HCT116 (cell line): ENCODE measurements around the gene DPP10. TPM values are rescaled to one million over a fixed set of nuclear protein-coding genes. Genes with fewer than 3 reads are reported as not detected.

ENCODE experiments used
- ATAC-seq: fragments of 200-7000 bp; cut with Tn5 transposase; 2 replicates; pipeline ENCODE4 v1.9.1; 2020; ENCODE audit warnings: mild to moderate bottlenecking, moderate library complexity
- BruUV-seq: library from RNA; stranded (reverse); fragments of 400-500 nt; replicated peaks from 2 replicates; lab custom pipeline; 2021; lab: Mats Ljungman, UMichigan
- CTCF ChIA-PET: fragments of 300-600 bp; sonication (Branson Sonifier 250); formaldehyde crosslinking; loops from one replicate; lab custom pipeline; 2021; ENCODE audit warnings: antibody characterized with exemption; lab: Charles Lee
- POLR2A ChIA-PET: fragments of 300-600, 350-600 bp; sonication (Branson Sonifier 250); formaldehyde crosslinking; loops from one replicate; lab custom pipeline; 2021; ENCODE audit warnings: antibody characterized with exemption; lab: Charles Lee
- RAD21 ChIA-PET, 2 experiments: fragments of 300-600 bp; sonication (Branson Sonifier 250); formaldehyde crosslinking; loops; one replicate each; lab custom pipeline; 2023; ENCODE audit warnings: low total read pairs in 2 of 2; ENCODE audit not compliant: uncharacterized antibody in 2 of 2, unreplicated experiment in 2 of 2, low non-redundant PET in 1 of 2; lab: Charles Lee
- DNase-seq: peaks from one replicate; pipeline ENCODE4 v3.0.0-alpha.2; 2010; ENCODE audit warnings: low read depth, low spot score
- H2AFZ ChIP-seq: fragments of 200-600 bp; shearing (Covaris generic), sonication (generic); 2 replicates; pipeline ENCODE4 v1.6.1; 2017; ENCODE audit warnings: low read depth, mixed run types, mixed read lengths, antibody characterized with exemption, low read length; ENCODE audit not compliant: poor library complexity, severe bottlenecking
- H3K27ac ChIP-seq: 2 replicates; pipeline ENCODE4 v1.5.1; 2012; ENCODE audit warnings: low read depth, low read length
- H3K27me3 ChIP-seq: fragments of 200-600 bp; sonication (generic); 2 replicates; pipeline ENCODE4 v1.6.1; 2016; ENCODE audit warnings: mixed run types, low read length, mixed read lengths; ENCODE audit not compliant: insufficient read depth
- H3K36me3 ChIP-seq, 2 experiments: fragments of 200-500 bp in 1 of 2; fragments of 200-600 bp in 1 of 2; sonication (Bioruptor generic) in 1 of 2; sonication (generic) in 1 of 2; 2 replicates each; pipeline versions ENCODE4 v1.5.1 to v1.6.1; 2014 to 2016; ENCODE audit warnings: low read length in 2 of 2, inconsistent platforms in 1 of 2, mixed read lengths in 1 of 2, mixed run types in 1 of 2; ENCODE audit not compliant: insufficient read depth in 2 of 2, control insufficient read depth in 1 of 2
- H3K4me1 ChIP-seq, 2 experiments: fragments of 200-600 bp in 1 of 2; sonication (generic) in 1 of 2; 2 replicates each; pipeline versions ENCODE4 v1.5.1 to v1.6.1; 2012 to 2017; ENCODE audit warnings: low read length in 2 of 2, inconsistent platforms in 1 of 2, mild to moderate bottlenecking in 1 of 2, mixed read lengths in 1 of 2, mixed run types in 1 of 2, moderate library complexity in 1 of 2; ENCODE audit not compliant: insufficient read depth in 2 of 2, control insufficient read depth in 1 of 2
- H3K4me2 ChIP-seq: fragments of 200-600 bp; sonication (generic); 2 replicates; pipeline ENCODE4 v1.6.1; 2017; ENCODE audit warnings: mixed run types, low read length, mixed read lengths
- H3K4me3 ChIP-seq, 2 experiments: fragments of 200-600 bp in 1 of 2; sonication (generic) in 1 of 2; replicated peaks in 1 of 2; 2 replicates each; pipeline ENCODE4 v1.5.1; 2011 to 2016; ENCODE audit warnings: low read length in 2 of 2, control low read depth in 1 of 2, low read depth in 1 of 2, mild to moderate bottlenecking in 1 of 2, mixed read lengths in 1 of 2, mixed run types in 1 of 2
- H3K79me2 ChIP-seq: fragments of 200-600 bp; sonication (generic); 2 replicates; pipeline ENCODE4 v1.6.1; 2017; ENCODE audit warnings: mild to moderate bottlenecking, mixed run types, low read length, moderate library complexity, mixed read lengths; ENCODE audit not compliant: insufficient read depth
- H3K9ac ChIP-seq: fragments of 200-600 bp; sonication (generic); 2 replicates; pipeline ENCODE4 v1.6.1; 2016; ENCODE audit warnings: low read length, mixed read lengths
- H3K9me2 ChIP-seq: fragments of 200-600 bp; sonication (generic), shearing (Covaris generic); 2 replicates; pipeline ENCODE4 v1.6.1; 2017; ENCODE audit warnings: mixed run types, mild to moderate bottlenecking, moderate library complexity; ENCODE audit not compliant: insufficient read depth
- H3K9me3 ChIP-seq, 2 experiments: fragments of 200-500 bp in 1 of 2; fragments of 200-600 bp in 1 of 2; sonication (Bioruptor generic) in 1 of 2; sonication (generic) in 1 of 2; 2 replicates each; pipeline ENCODE4 v1.6.1; 2014 to 2017; ENCODE audit warnings: low read length in 2 of 2, mixed read lengths in 2 of 2, inconsistent platforms in 1 of 2, low read depth in 1 of 2, mild to moderate bottlenecking in 1 of 2, mixed run types in 1 of 2, moderate library complexity in 1 of 2; ENCODE audit not compliant: control insufficient read depth in 1 of 2, insufficient read depth in 1 of 2
- H4K20me1 ChIP-seq: fragments of 200-600 bp; sonication (generic), shearing (Covaris generic); 2 replicates; pipeline ENCODE4 v1.6.1; 2017; ENCODE audit warnings: mixed run types, mild to moderate bottlenecking, moderate library complexity; ENCODE audit not compliant: insufficient read depth
- EGR1 ChIP-seq: IDR thresholded peaks from 2 replicates; pipeline ENCODE4 v1.6.1; 2012; ENCODE audit warnings: low read depth
- ELF1 ChIP-seq: IDR thresholded peaks from 2 replicates; pipeline ENCODE4 v1.6.1; 2012; ENCODE audit warnings: low read depth, borderline replicate concordance
- FOSL1 ChIP-seq: IDR thresholded peaks from 2 replicates; pipeline ENCODE4 v1.6.1; 2012; ENCODE audit warnings: low read depth
- JUND ChIP-seq: IDR thresholded peaks from 2 replicates; pipeline ENCODE4 v1.6.1; 2012
- MAX ChIP-seq: IDR thresholded peaks from 2 replicates; pipeline ENCODE4 v1.6.1; 2012
- POLR2A ChIP-seq: IDR thresholded peaks from 2 replicates; pipeline ENCODE4 v1.7.0; 2011; ENCODE audit warnings: borderline replicate concordance; ENCODE audit not compliant: insufficient read depth, insufficient read length; ENCODE audit errors: extremely low read depth
- POLR2AphosphoS5 ChIP-seq: IDR thresholded peaks from 2 replicates; pipeline ENCODE4 v1.6.1; 2011; ENCODE audit warnings: mild to moderate bottlenecking, low read depth, low read length, moderate library complexity
- SIN3A ChIP-seq: IDR thresholded peaks from 2 replicates; pipeline ENCODE4 v1.6.1; 2012; ENCODE audit warnings: low read depth
- SRF ChIP-seq: IDR thresholded peaks from 2 replicates; pipeline ENCODE4 v1.6.1; 2012; ENCODE audit warnings: low read depth
- TCF7L2 ChIP-seq: IDR thresholded peaks from 2 replicates; pipeline ENCODE4 v1.7.0; 2011; ENCODE audit warnings: borderline replicate concordance, inconsistent platforms; ENCODE audit not compliant: insufficient read depth, insufficient read length; ENCODE audit errors: extremely low read depth
- ZBTB33 ChIP-seq: IDR thresholded peaks from 2 replicates; pipeline ENCODE4 v1.6.1; 2011; ENCODE audit warnings: mild to moderate bottlenecking, low read length, moderate library complexity; ENCODE audit not compliant: insufficient replicate concordance; ENCODE audit errors: extremely low read depth
- ZFX ChIP-seq: fragments of 450-650 bp; IDR thresholded peaks from 2 replicates; pipeline ENCODE4 v1.6.1; 2017
- ZNF274 ChIP-seq: fragments of 200-500 bp; sonication (Bioruptor generic); IDR thresholded peaks from 2 replicates; pipeline ENCODE4 v1.6.1; 2014; ENCODE audit warnings: mild to moderate bottlenecking, low read depth, low read length, inconsistent platforms
- intact Hi-C: fragments of 100-400 bp; cut with micrococcal nuclease; formaldehyde crosslinking; loops from 2 replicates; pipeline ENCODE4 v1.10.0; 2022
- total RNA-seq: library from RNA; stranded (reverse); gene quantifications from one replicate; pipeline ENCODE4 v1.2.1, GENCODE V29; 2021; ENCODE audit not compliant: unreplicated experiment
- TF ChIP-seq, protein P1 (sequence below): IDR thresholded peaks from 2 replicates; pipeline ENCODE4 v1.6.1; 2012; ENCODE audit warnings: low read depth

The DPP10 gene
- total RNA-seq, 1 experiment from 2014 or later: not detected

DNA sequence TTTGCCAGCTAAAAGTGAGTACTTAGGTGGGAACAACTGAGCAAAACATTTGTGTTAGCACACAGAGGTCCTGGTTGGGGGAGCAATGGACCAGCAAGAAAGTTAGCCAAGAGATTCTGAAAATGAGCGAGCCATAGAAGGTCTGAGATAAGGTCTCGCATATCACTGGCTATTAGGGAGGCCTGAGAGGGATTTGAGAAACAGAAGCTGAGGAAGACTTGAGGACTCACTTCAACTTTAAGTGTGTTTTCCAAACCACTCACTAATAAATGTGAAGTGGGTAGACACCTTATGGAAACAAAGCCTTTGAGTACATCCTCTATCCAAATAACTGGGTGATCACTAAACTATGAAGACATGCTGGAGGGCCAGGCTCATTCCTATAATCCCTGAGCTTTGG lies 958.5 kb downstream of the DPP10 start:
- H3K9ac ChIP-seq: no peak overlapping the region
- H3K27ac ChIP-seq: no peak overlapping the region
- RAD21 ChIA-PET: no interaction called here
- no peak overlapping the region for H3K4me3 ChIP-seq
- TF ChIP-seq ELF1: no peak
- no peak for TF ChIP-seq ZNF274
- no peak for TF ChIP-seq FOSL1
- no peak for TF ChIP-seq POLR2A
- TF ChIP-seq EGR1: no peak
- TF ChIP-seq TCF7L2: no peak
- TF ChIP-seq SIN3A: no peak
- TF ChIP-seq POLR2AphosphoS5: no peak
- TF ChIP-seq, protein P1, sequence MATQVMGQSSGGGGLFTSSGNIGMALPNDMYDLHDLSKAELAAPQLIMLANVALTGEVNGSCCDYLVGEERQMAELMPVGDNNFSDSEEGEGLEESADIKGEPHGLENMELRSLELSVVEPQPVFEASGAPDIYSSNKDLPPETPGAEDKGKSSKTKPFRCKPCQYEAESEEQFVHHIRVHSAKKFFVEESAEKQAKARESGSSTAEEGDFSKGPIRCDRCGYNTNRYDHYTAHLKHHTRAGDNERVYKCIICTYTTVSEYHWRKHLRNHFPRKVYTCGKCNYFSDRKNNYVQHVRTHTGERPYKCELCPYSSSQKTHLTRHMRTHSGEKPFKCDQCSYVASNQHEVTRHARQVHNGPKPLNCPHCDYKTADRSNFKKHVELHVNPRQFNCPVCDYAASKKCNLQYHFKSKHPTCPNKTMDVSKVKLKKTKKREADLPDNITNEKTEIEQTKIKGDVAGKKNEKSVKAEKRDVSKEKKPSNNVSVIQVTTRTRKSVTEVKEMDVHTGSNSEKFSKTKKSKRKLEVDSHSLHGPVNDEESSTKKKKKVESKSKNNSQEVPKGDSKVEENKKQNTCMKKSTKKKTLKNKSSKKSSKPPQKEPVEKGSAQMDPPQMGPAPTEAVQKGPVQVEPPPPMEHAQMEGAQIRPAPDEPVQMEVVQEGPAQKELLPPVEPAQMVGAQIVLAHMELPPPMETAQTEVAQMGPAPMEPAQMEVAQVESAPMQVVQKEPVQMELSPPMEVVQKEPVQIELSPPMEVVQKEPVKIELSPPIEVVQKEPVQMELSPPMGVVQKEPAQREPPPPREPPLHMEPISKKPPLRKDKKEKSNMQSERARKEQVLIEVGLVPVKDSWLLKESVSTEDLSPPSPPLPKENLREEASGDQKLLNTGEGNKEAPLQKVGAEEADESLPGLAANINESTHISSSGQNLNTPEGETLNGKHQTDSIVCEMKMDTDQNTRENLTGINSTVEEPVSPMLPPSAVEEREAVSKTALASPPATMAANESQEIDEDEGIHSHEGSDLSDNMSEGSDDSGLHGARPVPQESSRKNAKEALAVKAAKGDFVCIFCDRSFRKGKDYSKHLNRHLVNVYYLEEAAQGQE: no peak
- no peak for TF ChIP-seq MAX
- TF ChIP-seq ZBTB33: no peak
- TF ChIP-seq SRF: no peak
- no peak for TF ChIP-seq JUND
- no peak for TF ChIP-seq ZFX
- ATAC-seq (no peak), DNase-seq (no peak)
- H3K36me3 ChIP-seq: no peaks in the 10 kb centered on the region
- H4K20me1 ChIP-seq: no peaks in the 10 kb centered on the region
- H3K4me2 ChIP-seq: no peak overlapping the region
- CTCF ChIA-PET: no interaction called here
- no peaks in the 10 kb centered on the region for H3K27me3 ChIP-seq
- H2AFZ ChIP-seq: no peak overlapping the region
- H3K79me2 ChIP-seq: no peaks in the 10 kb centered on the region
- intact Hi-C loops: no loop called here
- H3K9me3 ChIP-seq: peaks cover 14 to 18% of the 10 kb centered on the region in 2 experiments; a peak in 2 of 4 replicates
- no TSS peak for BruUV-seq
- POLR2A ChIA-PET: no interaction called here
- H3K9me2 ChIP-seq: no peaks in the 10 kb centered on the region
- no peaks in the 10 kb centered on the region for H3K4me1 ChIP-seq
